Caco-2 (cell line): Measurements from ENCODE around the gene PRRT3. TPM values are rescaled to one million over a fixed set of nuclear protein-coding genes. Genes with fewer than 3 reads are reported as not detected.
"Not testable (repeated sequence)": the region's sequence is repeated elsewhere in the genome, so short reads cannot be mapped to it uniquely, and the experiment has no call there.

Experiments used
- BruUV-seq: library from RNA; stranded (reverse); fragments of 400-500 nt; replicated peaks from 2 replicates; lab custom pipeline; 2021; lab: Mats Ljungman, UMichigan
- CTCF ChIA-PET: fragments of 300-600 bp; sonication (Branson Sonifier 250); formaldehyde crosslinking; loops from one replicate; lab custom pipeline; 2022; ENCODE audit warnings: antibody characterized with exemption; lab: Charles Lee
- POLR2A ChIA-PET: fragments of 300-600 bp; sonication (Branson Sonifier 250); formaldehyde crosslinking; loops from one replicate; lab custom pipeline; 2022; ENCODE audit warnings: antibody characterized with exemption; lab: Charles Lee
- DNase-seq, 2 experiments: peaks; one replicate each; pipeline versions ENCODE4 v3.0.0 to v3.0.0-alpha.2; 2020 to 2022
- H3K27me3 ChIP-seq: replicated peaks from 2 replicates; pipeline ENCODE4 v1.6.0; 2011; ENCODE audit warnings: low read length; ENCODE audit not compliant: control insufficient read depth, insufficient read depth
- H3K36me3 ChIP-seq: 2 replicates; pipeline ENCODE4 v1.5.1; 2011; ENCODE audit warnings: low read length; ENCODE audit not compliant: control insufficient read depth, insufficient read depth
- H3K4me1 ChIP-seq: fragments of 250-450 bp; sonication (Bioruptor Pico); 2 replicates; pipeline ENCODE4 v1.5.1; 2020; ENCODE audit warnings: mild to moderate bottlenecking
- H3K4me3 ChIP-seq: 2 replicates; pipeline ENCODE4 v1.5.1; 2011; ENCODE audit warnings: low read depth, mild to moderate bottlenecking, control low read depth, low read length
- H3K9me3 ChIP-seq: fragments of 250-450 bp; sonication (Bioruptor Pico); 2 replicates; pipeline ENCODE4 v1.5.1; 2020; ENCODE audit warnings: mild to moderate bottlenecking, moderate library complexity
- H3K27ac Mint-ChIP-seq: one replicate; pipeline ENCODE4 v1.8.0; 2022; ENCODE audit warnings: mixed read lengths; ENCODE audit not compliant: unreplicated experiment
- H3K27me3 Mint-ChIP-seq: one replicate; pipeline ENCODE4 v1.8.0; 2022; ENCODE audit warnings: mixed read lengths; ENCODE audit not compliant: insufficient read depth, unreplicated experiment
- H3K36me3 Mint-ChIP-seq: one replicate; pipeline ENCODE4 v1.8.0; 2022; ENCODE audit warnings: mild to moderate bottlenecking, mixed read lengths; ENCODE audit not compliant: insufficient read depth, unreplicated experiment
- H3K4me1 Mint-ChIP-seq: one replicate; pipeline ENCODE4 v1.8.0; 2022; ENCODE audit warnings: low read depth, mixed read lengths; ENCODE audit not compliant: unreplicated experiment
- H3K4me3 Mint-ChIP-seq: one replicate; pipeline ENCODE4 v1.8.0; 2022; ENCODE audit warnings: mild to moderate bottlenecking, moderate library complexity, mixed read lengths; ENCODE audit not compliant: unreplicated experiment
- H3K9me3 Mint-ChIP-seq: one replicate; pipeline ENCODE4 v1.8.0; 2022; ENCODE audit warnings: mixed read lengths; ENCODE audit not compliant: unreplicated experiment
- CTCF ChIP-seq, 2 experiments: fragments of 200-600 bp in 1 of 2; IDR thresholded peaks; 1 replicate in 1 of 2; 2 replicates in 1 of 2; pipeline versions ENCODE4 v1.5.1 to v1.8.0; 2011 to 2022; ENCODE audit warnings: antibody characterized with exemption in 1 of 2, control low read depth in 1 of 2, inconsistent platforms in 1 of 2, low read depth in 1 of 2, low read length in 1 of 2, mild to moderate bottlenecking in 1 of 2, moderate library complexity in 1 of 2; ENCODE audit not compliant: insufficient read depth in 1 of 2, severe bottlenecking in 1 of 2, unreplicated experiment in 1 of 2
- intact Hi-C: fragments of 100-400 bp; cut with micrococcal nuclease; formaldehyde crosslinking; loops from one replicate; pipeline ENCODE4 v1.10.0; 2022; ENCODE audit not compliant: unreplicated experiment
- total RNA-seq: library from RNA; stranded (reverse); gene quantifications from 2 replicates; pipeline ENCODE4 v1.2.3, GENCODE V29; 2022

PRRT3 gene
- total RNA-seq, 1 experiment from 2014 or later, result 1.3 TPM

- no peaks in the 10 kb centered on the region; the same call in none of the 2 replicates for H3K36me3 ChIP-seq
- no peaks in the 10 kb centered on the region for H3K27me3 ChIP-seq
- Mint-ChIP-seq H3K27ac (peak overlapping the region; percentile 84), H3K27me3 (no peaks in the 10 kb centered on the region), H3K9me3 (no peaks in the 10 kb centered on the region), H3K4me3 (peak overlapping the region; percentile 17), H3K36me3 (peaks cover 67% of the 10 kb centered on the region), H3K4me1 (peaks cover 34% of the 10 kb centered on the region)
- no peak overlapping the region for H3K4me3 ChIP-seq
- no peak for TF ChIP-seq CTCF (IDR thresholded peaks at IDR 0.05; ENCODE audit: insufficient read depth in 1 of 2, low read depth in 1 of 2, low read length in 1 of 2, severe bottlenecking in 1 of 2, unreplicated experiment in 1 of 2)
- DNase-seq, result peak; percentile 84 to 91
- CTCF ChIA-PET, result interaction anchor here (0.6 to 1.4 kb wide), 9 partner anchors 13 to 49 kb away, joined by 3 to 14 read pairs (median 8); partner anchors contain the start of genes CRELD1 and IL17RC
- TSS peak; percentile 92 for BruUV-seq
- H3K9me3 ChIP-seq, result peaks cover 4% of the 10 kb centered on the region
- POLR2A ChIA-PET, result interaction anchor here (0.5 to 1.7 kb wide), 7 partner anchors 13 to 105 kb away, joined by 3 to 17 read pairs (median 6); partner anchors contain the start of genes ARPC4, CRELD1 and TADA3
- H3K4me1 ChIP-seq, result peaks cover 64% of the 10 kb centered on the region
- intact Hi-C loops, result loop anchor here (1.0 to 5.0 kb wide), 3 partner anchors 7 to 55 kb away; partner anchors contain the start of genes JAGN1 and RPUSD3
These were observed 54.5 kb downstream of the PRRT3 start for GRCh38 chr3:9897408-9898372.

- ChIA-PET POLR2A (interaction anchor here (0.7 to 1.7 kb wide), 4 partner anchors 17 to 104 kb away, joined by 3 to 17 read pairs (median 10); partner anchors contain the start of genes ARPC4, CRELD1 and TADA3), CTCF (interaction anchor here (0.6 to 1.4 kb wide), 7 partner anchors 12 to 50 kb away, joined by 3 to 14 read pairs (median 8); partner anchors contain the start of genes CRELD1 and IL17RC)
- H3K9me3 ChIP-seq, H3K27me3 ChIP-seq, H3K4me3 ChIP-seq, BruUV-seq, H3K9me3 Mint-ChIP-seq, DNase-seq, H3K27me3 Mint-ChIP-seq, H3K36me3 ChIP-seq: not testable (repeated sequence)
- intact Hi-C loops, result loop anchor here (5.0 kb wide), 1 partner anchor 55 kb away; the partner anchor contains the start of gene RPUSD3
- peaks cover 57% of the 10 kb centered on the region for H3K4me1 ChIP-seq
- Mint-ChIP-seq H3K36me3 (peaks cover 74% of the 10 kb centered on the region), H3K4me1 (peaks cover 40% of the 10 kb centered on the region), H3K4me3 (peak overlapping the region; percentile 17), H3K27ac (peak overlapping the region; percentile 84)
These were observed 55.3 kb downstream of the PRRT3 start for GRCh38 chr3:9896755-9897407.

GRCh38 chr3:9895715-9896114 is 56.5 kb downstream of the PRRT3 start:
- H3K4me3 ChIP-seq, H3K27me3 Mint-ChIP-seq, H3K36me3 ChIP-seq, H3K9me3 Mint-ChIP-seq, CTCF ChIA-PET, BruUV-seq, POLR2A ChIA-PET, DNase-seq, H3K27me3 ChIP-seq, H3K9me3 ChIP-seq, H3K4me3 Mint-ChIP-seq: not testable (repeated sequence)
- intact Hi-C loops, result loop anchor here (5.0 kb wide), 1 partner anchor 53 kb away; the partner anchor contains the start of gene RPUSD3
- Mint-ChIP-seq H3K36me3 (peaks cover 70% of the 10 kb centered on the region), H3K27ac (peak overlapping the region; percentile 35), H3K4me1 (peaks cover 34% of the 10 kb centered on the region)
- H3K4me1 ChIP-seq, result peaks cover 46% of the 10 kb centered on the region

Other genes starting within 250 kb of the PRRT3 start
- not detected in 2 replicates for gene CPNE9, start 248.6 kb downstream of the PRRT3 start, total RNA-seq
- gene BRPF1, start 220.7 kb downstream of the PRRT3 start, total RNA-seq, result 24.7 and 26.0 TPM in 2 replicates
- 24.1 and 25.3 TPM in 2 replicates for gene OGG1, start 202.5 kb downstream of the PRRT3 start, total RNA-seq
- 9.7 and 11.9 TPM in 2 replicates for gene CAMK1, start 182.5 kb downstream of the PRRT3 start, total RNA-seq
- 49.2 and 49.6 TPM in 2 replicates for gene TADA3, start 159.9 kb downstream of the PRRT3 start, total RNA-seq
- 158 and 160 TPM in 2 replicates for gene ARPC4, start 159.3 kb downstream of the PRRT3 start, total RNA-seq
- gene TTLL3, start 142.1 kb downstream of the PRRT3 start, total RNA-seq, result 10.3 and 13.3 TPM in 2 replicates
- 54.8 and 61.8 TPM in 2 replicates for gene RPUSD3, start 108.4 kb downstream of the PRRT3 start, total RNA-seq
- 1.9 and 3.8 TPM in 2 replicates for gene CIDEC, start 72.2 kb downstream of the PRRT3 start, total RNA-seq
- 34.2 and 35.9 TPM in 2 replicates for gene JAGN1, start 61.8 kb downstream of the PRRT3 start, total RNA-seq
- 77.3 and 82.9 TPM in 2 replicates for gene IL17RE, start 49.6 kb downstream of the PRRT3 start, total RNA-seq
- 8.5 and 11.3 TPM in 2 replicates for gene IL17RC, start 35.3 kb downstream of the PRRT3 start, total RNA-seq
- gene CRELD1, start 18.6 kb downstream of the PRRT3 start, total RNA-seq, result 17.1 and 18.3 TPM in 2 replicates
- gene EMC3, start 34.4 kb upstream of the PRRT3 start, total RNA-seq, result 52.4 and 56.7 TPM in 2 replicates
- gene FANCD2, start 74.0 kb upstream of the PRRT3 start, total RNA-seq, result 35.6 and 36.5 TPM in 2 replicates
- gene FANCD2OS, start 155.8 kb upstream of the PRRT3 start, total RNA-seq, result not detected in 2 replicates
- gene BRK1, start 163.3 kb upstream of the PRRT3 start, total RNA-seq, result 94.9 and 115 TPM in 2 replicates
- 80.7 and 84.1 TPM in 2 replicates for gene VHL, start 189.4 kb upstream of the PRRT3 start, total RNA-seq
- gene IRAK2, start 212.5 kb upstream of the PRRT3 start, total RNA-seq, result 3.8 and 4.2 TPM in 2 replicates